GM23338 (cell line): ENCODE measurements around the gene ADGRL3. TPM values are rescaled to one million over a fixed set of nuclear protein-coding genes. Genes with fewer than 3 reads are reported as not detected.

Experiments
- ATAC-seq: fragments of 200-7000 bp; cut with Tn5 transposase; 3 replicates; pipeline ENCODE4 v1.9.1; 2020
- DNase-seq: peaks from one replicate; pipeline ENCODE4 v3.0.0-alpha.2; 2015; ENCODE audit warnings: low spot score
- H2AFZ ChIP-seq: fragments of 200-600 bp; sonication (generic); 2 replicates; pipeline ENCODE4 v1.8.0; 2016; ENCODE audit warnings: antibody characterized with exemption, mild to moderate bottlenecking, moderate library complexity
- H3F3A ChIP-seq: fragments of 200-600 bp; sonication (generic); replicated peaks from 2 replicates; pipeline ENCODE4 v1.8.0; 2017; ENCODE audit warnings: antibody characterized with exemption, mixed run types, low read depth
- H3K27ac ChIP-seq: fragments of 200-600 bp; sonication (generic); 2 replicates; pipeline ENCODE4 v1.6.1; 2016; ENCODE audit warnings: low read depth
- H3K27me3 ChIP-seq: fragments of 200-600 bp; sonication (generic); 2 replicates; pipeline ENCODE4 v1.8.0; 2016; ENCODE audit warnings: mild to moderate bottlenecking, mixed run types, moderate library complexity; ENCODE audit not compliant: insufficient read depth
- H3K36me3 ChIP-seq: fragments of 200-600 bp; sonication (generic); 2 replicates; pipeline ENCODE4 v1.8.0; 2016; ENCODE audit warnings: mild to moderate bottlenecking; ENCODE audit not compliant: insufficient read depth
- H3K4me1 ChIP-seq: fragments of 200-600 bp; sonication (generic); 2 replicates; pipeline ENCODE4 v1.8.0; 2016; ENCODE audit warnings: mild to moderate bottlenecking, moderate library complexity; ENCODE audit not compliant: insufficient read depth
- H3K4me2 ChIP-seq: fragments of 200-600 bp; sonication (generic); 2 replicates; pipeline ENCODE4 v1.7.1; 2017; ENCODE audit warnings: mixed run types
- H3K4me3 ChIP-seq: fragments of 200-600 bp; sonication (generic); 2 replicates; pipeline ENCODE4 v1.6.1; 2016; ENCODE audit warnings: mixed run types
- H3K79me2 ChIP-seq: fragments of 200-600 bp; sonication (generic); replicated peaks from 2 replicates; pipeline ENCODE4 v1.8.0; 2017; ENCODE audit warnings: mild to moderate bottlenecking; ENCODE audit not compliant: insufficient read depth
- H3K9me2 ChIP-seq: fragments of 200-600 bp; sonication (generic); 2 replicates; pipeline ENCODE4 v1.8.0; 2017; ENCODE audit not compliant: insufficient read depth
- H4K20me1 ChIP-seq: fragments of 200-600 bp; sonication (generic); replicated peaks from 2 replicates; pipeline ENCODE4 v1.8.0; 2017; ENCODE audit warnings: mild to moderate bottlenecking; ENCODE audit not compliant: insufficient read depth
- H3K27ac Mint-ChIP-seq: 2 replicates; pipeline ENCODE4 v1.8.0; 2020; ENCODE audit warnings: inconsistent platforms, mild to moderate bottlenecking, moderate library complexity, mixed read lengths
- H3K27me3 Mint-ChIP-seq: 3 replicates; pipeline ENCODE4 v1.8.0; 2022; ENCODE audit warnings: low read depth, mild to moderate bottlenecking, moderate library complexity, mixed read lengths, inconsistent platforms; ENCODE audit not compliant: insufficient read depth, poor library complexity
- H3K36me3 Mint-ChIP-seq: 3 replicates; pipeline ENCODE4 v1.8.0; 2021; ENCODE audit warnings: low read depth, mild to moderate bottlenecking, inconsistent platforms, moderate library complexity, mixed read lengths
- H3K4me1 Mint-ChIP-seq: 3 replicates; pipeline ENCODE4 v1.8.0; 2020; ENCODE audit warnings: mild to moderate bottlenecking, inconsistent platforms, mixed read lengths
- H3K4me3 Mint-ChIP-seq: 3 replicates; pipeline ENCODE4 v1.8.0; 2021; ENCODE audit warnings: moderate library complexity, mild to moderate bottlenecking, inconsistent platforms, mixed read lengths
- H3K9me3 Mint-ChIP-seq: 3 replicates; pipeline ENCODE4 v1.8.0; 2020; ENCODE audit warnings: moderate library complexity, mild to moderate bottlenecking, inconsistent platforms, mixed read lengths
- CREB1 ChIP-seq: fragments of 250-450 bp; sonication (Bioruptor Pico); IDR thresholded peaks from 2 replicates; pipeline ENCODE4 v1.5.0; 2020; ENCODE audit warnings: low read depth, mild to moderate bottlenecking, moderate library complexity
- CTCF ChIP-seq, 2 experiments: fragments of 200-600 bp in 1 of 2; sonication (generic) in 1 of 2; conservative IDR thresholded peaks; 2 replicates each; pipeline versions ENCODE4 v1.5.1 to v1.6.1; 2016 to 2017; ENCODE audit warnings: antibody characterized with exemption in 2 of 2, low read depth in 2 of 2, mild to moderate bottlenecking in 2 of 2, moderate library complexity in 1 of 2
- ETS1 ChIP-seq: IDR thresholded peaks from 2 replicates; pipeline ENCODE4 v1.6.1; 2016; ENCODE audit warnings: antibody characterized with exemption
- EZH2 ChIP-seq: fragments of 200-600 bp; sonication (generic); IDR thresholded peaks from one replicate; pipeline ENCODE4 v1.8.0; 2017; ENCODE audit warnings: antibody characterized with exemption, mild to moderate bottlenecking, low read depth; ENCODE audit not compliant: unreplicated experiment
- EZH2phosphoT487 ChIP-seq: fragments of 200-600 bp; sonication (generic); IDR thresholded peaks from one replicate; pipeline ENCODE4 v1.8.1; 2018; ENCODE audit warnings: antibody characterized with exemption; ENCODE audit not compliant: unreplicated experiment
- JUNB ChIP-seq: IDR thresholded peaks from one replicate; pipeline ENCODE4 v1.6.1; 2016; ENCODE audit warnings: antibody characterized with exemption; ENCODE audit not compliant: unreplicated experiment
- NANOG ChIP-seq: IDR thresholded peaks from 2 replicates; pipeline ENCODE4 v1.6.1; 2016; ENCODE audit warnings: antibody characterized with exemption, borderline replicate concordance
- POLR2AphosphoS5 ChIP-seq: IDR thresholded peaks from 2 replicates; pipeline ENCODE4 v1.6.1; 2016; ENCODE audit warnings: antibody characterized with exemption, low read depth
- STAT1 ChIP-seq: IDR thresholded peaks from one replicate; pipeline ENCODE4 v1.6.1; 2016; ENCODE audit warnings: antibody characterized with exemption; ENCODE audit not compliant: unreplicated experiment
- ZNF114 ChIP-seq: fragments of 250-450 bp; sonication (Bioruptor Pico); IDR thresholded peaks from 2 replicates; pipeline ENCODE4 v1.5.0; 2020; ENCODE audit warnings: mild to moderate bottlenecking, moderate library complexity
- ZNF331 ChIP-seq: fragments of 250-450 bp; sonication (Bioruptor Pico); IDR thresholded peaks from 2 replicates; pipeline ENCODE4 v1.5.0; 2020; ENCODE audit warnings: low read depth, mild to moderate bottlenecking, moderate library complexity
- ZNF462 ChIP-seq: fragments of 250-450 bp; sonication (Bioruptor Pico); IDR thresholded peaks from 2 replicates; pipeline ENCODE4 v1.5.0; 2020; ENCODE audit warnings: mild to moderate bottlenecking, moderate library complexity
- polyA plus RNA-seq: library from polyadenylated mRNA; unstranded; fragments of >200 nt; fragmentation: Nextera tagmentation; extraction: Ambion mirVana; gene quantifications from 2 replicates; pipeline ENCODE4 v1.2.1, GENCODE V29; 2016
- total RNA-seq: library from RNA; depleted of rRNA; stranded (reverse); fragments of >200 nt; shearing (Covaris generic); gene quantifications from 2 replicates; pipeline ENCODE4 v1.2.3, GENCODE V29; 2014

The ADGRL3 gene
- total and polyA plus RNA-seq, 2 experiments from 2014 or later = 9.7 to 16.5 TPM

GRCh38 chr4:61405307-61405706, 205.2 kb downstream of the ADGRL3 start (continued):
- TF ChIP-seq ZNF462 (no peak), CTCF (conservative IDR thresholded peaks at IDR 0.05; ENCODE audit: low read depth in 2 of 2) (no peak), CREB1 (CRISPR knock-in tag) (no peak), ZNF331 (CRISPR knock-in tag) (no peak), JUNB (no peak)

GRCh38 chr4:61406677-61407076, 206.6 kb downstream of the ADGRL3 start:
- H3K9me2 ChIP-seq = peaks cover 2% of the 10 kb centered on the region; the same call in 1 of the 2 replicates
- TF ChIP-seq ZNF114 (CRISPR knock-in tag) (no peak), POLR2AphosphoS5 (no peak), ZNF331 (CRISPR knock-in tag) (no peak), EZH2 (no peak), ETS1 (no peak), NANOG (no peak), STAT1 (no peak), EZH2phosphoT487 (no peak), CTCF (conservative IDR thresholded peaks at IDR 0.05; ENCODE audit: low read depth in 2 of 2) (no peak), JUNB (no peak)

More at GRCh38 chr4:61406677-61407076, 206.6 kb downstream of the ADGRL3 start:
- Histone ChIP-seq H2AFZ (no peak overlapping the region), H3F3A (no peaks in the 10 kb centered on the region), H3K79me2 (no peaks in the 10 kb centered on the region), H3K4me2 (no peak overlapping the region), H3K4me3 (no peak overlapping the region), H3K36me3 (no peaks in the 10 kb centered on the region), H3K27ac (no peak overlapping the region), H3K4me1 (peaks cover 23% of the 10 kb centered on the region), H3K27me3 (no peaks in the 10 kb centered on the region), H4K20me1 (no peaks in the 10 kb centered on the region)
- no peak overlapping the region for H3K4me3 Mint-ChIP-seq
- H3K36me3 Mint-ChIP-seq = no peaks in the 10 kb centered on the region
- no peak for ATAC-seq
- H3K27me3 Mint-ChIP-seq = no peaks in the 10 kb centered on the region
- no peaks in the 10 kb centered on the region for H3K9me3 Mint-ChIP-seq
- peaks cover 31% of the 10 kb centered on the region for H3K4me1 Mint-ChIP-seq
- H3K27ac Mint-ChIP-seq = no peak overlapping the region
- DNase-seq = no peak
